Fibroblast of skin of back (primary cell): Measurements from ENCODE around the gene WFDC9.
"Not testable (repeated sequence)": the region's sequence is repeated elsewhere in the genome, so short reads cannot be mapped to it uniquely, and the experiment has no call there.

ENCODE experiments used
- DNase-seq: peaks from one replicate; pipeline ENCODE4 v3.0.0-alpha.2; 2013

WFDC9 gene

DNA sequence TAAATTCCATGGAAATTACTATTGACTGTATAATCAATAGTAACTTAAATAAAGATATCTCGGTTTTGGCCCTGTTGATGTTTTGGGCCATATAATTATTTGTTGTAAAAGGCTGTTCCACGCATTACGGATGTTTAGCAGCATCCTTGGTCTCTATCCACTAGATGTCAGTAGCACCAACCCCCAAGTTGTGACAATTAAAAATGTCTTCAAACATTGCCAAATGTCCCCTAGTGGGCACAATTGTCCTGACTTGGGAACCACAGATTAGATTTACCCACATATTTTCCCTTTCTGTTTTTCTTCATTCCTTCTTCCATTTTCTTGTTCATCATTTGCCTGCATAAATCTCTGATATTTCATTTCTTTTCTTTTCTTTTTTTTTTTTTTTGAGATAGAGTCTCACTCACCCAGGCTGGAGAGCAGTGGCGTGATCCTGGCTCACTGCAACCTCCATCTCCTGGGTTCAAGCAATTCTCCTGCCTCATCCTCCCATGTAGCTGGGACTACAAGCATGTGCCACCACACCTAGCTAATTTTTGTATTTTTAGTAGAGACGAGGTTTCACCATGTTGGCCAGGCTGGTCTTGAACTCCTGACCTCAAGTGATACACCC is 38.4 kb downstream of the WFDC9 start:
- DNase-seq: peak; percentile 68

DNA sequence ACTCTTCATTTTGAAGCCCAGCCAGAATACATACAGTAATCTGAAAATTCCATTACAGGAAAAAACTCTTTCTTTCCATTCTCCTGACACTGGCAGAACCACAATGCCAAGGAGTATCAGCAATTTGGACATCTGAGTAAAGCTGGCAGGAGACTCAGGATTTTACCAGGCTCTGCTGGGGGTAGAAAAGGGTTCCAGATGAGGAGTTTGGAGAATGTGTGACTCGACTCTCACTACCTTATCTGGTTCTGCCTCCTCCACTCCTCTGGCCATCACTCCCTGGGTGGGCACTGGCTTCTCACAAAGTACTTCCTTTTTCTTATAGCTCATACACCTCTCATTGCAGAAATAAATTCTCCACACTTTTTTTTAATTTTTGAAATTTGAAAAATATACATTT is 41.4 kb downstream of the WFDC9 start:
- peak; percentile 9 for DNase-seq

DNA sequence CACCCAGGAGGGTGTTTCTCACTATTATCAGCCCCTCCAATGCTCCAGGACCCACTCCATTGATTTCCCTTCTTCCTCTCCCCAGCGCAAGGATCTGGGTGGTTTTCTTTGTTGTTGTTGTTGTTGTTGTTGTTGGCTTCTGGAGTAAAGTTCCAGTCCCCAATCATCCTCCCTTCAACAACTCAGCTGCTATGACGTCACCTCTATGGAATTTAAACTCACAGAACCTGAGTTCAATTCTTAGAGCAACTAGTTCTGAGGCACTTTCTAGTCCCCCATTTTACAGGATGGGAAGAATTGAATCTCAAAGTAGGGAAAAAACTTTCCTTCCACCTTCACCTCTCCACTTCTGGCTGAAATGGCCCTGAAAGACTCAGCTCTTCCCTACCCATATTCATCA is 42.3 kb downstream of the WFDC9 start:
- DNase-seq: peak; percentile 5

DNA sequence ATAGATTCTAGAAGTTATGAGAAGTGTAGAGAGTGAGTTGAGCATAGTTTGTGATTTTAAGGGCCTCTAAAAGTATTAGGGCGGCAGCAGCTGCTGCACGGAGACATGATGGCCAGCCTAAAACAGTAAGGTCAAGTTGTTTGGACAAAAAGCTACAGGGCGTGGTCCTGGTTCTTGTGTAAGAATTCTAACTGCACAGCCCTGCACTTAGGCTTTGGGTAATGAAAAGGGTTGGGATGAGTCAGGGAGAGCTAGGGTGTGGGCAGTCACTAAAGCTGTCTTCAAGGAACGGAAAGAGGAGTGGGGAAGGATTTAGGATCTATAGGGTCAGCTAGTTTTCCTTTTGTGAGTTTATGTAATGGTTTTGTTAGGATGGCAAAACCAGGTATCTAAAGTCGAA is 45.1 kb downstream of the WFDC9 start:
- not testable (repeated sequence) for DNase-seq

DNA sequence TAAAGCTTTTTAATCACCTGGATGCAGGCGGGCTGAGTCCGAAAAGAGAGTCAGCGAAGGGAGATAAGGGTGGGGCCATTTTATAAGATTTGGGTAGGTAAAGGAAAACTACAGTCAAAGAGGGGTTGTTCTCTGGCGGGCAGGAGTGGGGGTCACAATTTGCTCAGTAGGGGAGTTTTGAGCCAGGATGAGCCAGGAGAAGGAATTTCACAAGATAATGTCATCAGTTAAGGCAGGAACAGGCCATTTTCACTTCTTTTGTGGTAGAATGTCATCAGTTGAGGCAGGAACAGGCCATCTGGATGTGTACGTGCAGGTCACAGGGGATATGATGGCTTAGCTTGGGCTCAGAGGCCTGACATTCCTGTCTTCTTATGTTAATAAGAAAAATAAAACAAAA is 46.8 kb downstream of the WFDC9 start:
- DNase-seq: not testable (repeated sequence)

DNA sequence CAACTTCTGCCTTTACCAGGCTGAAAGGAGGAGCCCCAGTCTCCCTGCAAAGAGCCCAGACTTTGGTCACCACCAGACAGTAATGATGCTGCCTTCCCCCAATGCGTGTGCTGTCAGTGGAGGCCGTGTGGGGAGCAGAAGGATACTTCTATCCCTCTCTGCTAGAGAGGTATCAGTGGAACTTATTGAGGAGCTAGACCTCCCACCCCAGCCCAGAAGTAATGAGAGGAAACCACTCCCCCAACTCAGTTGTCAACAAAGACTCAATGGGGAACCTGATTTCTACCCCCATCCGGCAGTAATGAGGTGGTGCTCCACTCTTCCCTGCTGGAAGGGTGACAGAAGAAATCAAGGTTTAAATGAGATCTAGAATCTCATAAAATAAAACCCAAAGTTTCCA is 47.6 kb downstream of the WFDC9 start:
- no peak for DNase-seq

DNA sequence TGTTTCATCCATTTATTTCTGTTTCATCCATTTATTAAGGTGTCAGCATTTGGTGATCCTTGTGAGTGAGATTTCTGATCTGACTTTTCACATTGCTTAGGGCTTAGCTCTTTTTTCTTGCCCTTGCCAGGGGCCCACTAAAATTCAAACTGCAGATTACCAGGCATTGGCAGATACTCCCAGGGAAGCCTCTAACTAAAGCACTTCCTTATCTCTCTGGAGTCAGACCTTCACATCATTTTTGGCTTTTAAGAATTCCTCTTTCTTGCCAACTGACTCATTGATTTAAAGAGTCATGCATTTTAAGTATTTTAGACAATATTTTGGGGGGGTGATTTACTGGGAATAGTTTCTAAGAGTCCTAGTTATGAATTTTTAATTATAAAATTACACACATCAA is 49.4 kb downstream of the WFDC9 start:
- peak; percentile 2 for DNase-seq

DNA sequence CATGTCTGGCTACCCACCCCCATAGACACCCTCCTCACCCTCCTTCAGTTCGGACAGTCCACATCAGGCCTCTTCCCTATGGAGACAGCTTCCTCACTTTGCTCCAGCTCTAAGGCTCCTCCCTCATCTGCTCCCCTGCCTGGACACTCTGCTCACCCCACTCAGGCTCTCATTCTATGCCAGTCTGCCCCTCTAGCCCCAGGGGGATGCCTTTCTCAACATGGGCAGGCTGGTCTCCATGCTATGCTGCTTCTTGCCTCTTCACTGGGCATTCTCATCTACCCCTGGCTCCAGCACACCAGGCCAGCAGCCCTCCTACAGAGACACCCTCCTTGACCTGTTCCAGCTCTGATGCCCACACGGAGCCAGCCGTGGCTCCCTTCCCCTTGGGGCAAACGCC is 51.9 kb downstream of the WFDC9 start, which contains the start of gene WFDC8:
TSS of gene WFDC8 (minus strand) at position 101 of the 400 bp plus-strand sequence. CDS start at position 64, 37 bp downstream.
- no peak for DNase-seq

DNA sequence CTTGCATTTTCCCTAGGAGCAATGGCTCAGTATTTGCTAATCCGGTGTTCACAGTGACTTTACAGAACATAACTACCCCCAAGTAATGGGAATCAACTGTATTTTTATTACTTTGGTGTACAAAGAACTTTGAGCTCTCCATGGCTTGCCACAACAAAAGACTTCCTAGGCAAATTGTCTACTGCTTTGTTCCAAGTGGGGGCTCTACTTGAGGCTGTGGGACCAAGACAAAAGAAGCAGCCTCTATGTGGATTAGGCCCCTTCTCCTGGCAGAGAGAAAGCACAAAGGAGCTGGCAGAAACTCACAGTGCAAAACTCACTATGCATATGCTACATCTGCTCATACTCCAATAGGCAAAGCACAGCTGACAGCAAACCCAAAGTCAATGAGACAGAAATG is 52.9 kb downstream of the WFDC9 start:
- DNase-seq: no peak

DNA sequence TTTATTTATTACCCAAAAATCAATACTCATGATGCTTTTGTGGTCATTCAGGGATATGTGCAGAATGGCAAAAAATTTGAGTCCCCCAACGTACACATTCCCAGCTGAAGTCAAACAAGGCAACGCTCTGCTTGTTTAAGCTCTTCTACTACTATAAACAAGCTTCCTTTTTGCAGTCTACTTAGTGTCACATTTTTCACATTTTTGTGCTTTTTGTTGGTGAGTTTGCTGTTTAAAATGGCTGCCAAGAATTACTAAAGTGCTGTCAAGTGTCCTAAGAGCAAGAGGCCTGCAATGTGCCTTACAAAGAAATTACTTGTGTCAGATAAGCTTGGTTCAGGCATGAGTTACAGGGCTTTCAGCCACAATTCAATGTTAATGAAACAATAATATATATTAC is 54.1 kb downstream of the WFDC9 start:
- DNase-seq: peak; percentile 44

DNA sequence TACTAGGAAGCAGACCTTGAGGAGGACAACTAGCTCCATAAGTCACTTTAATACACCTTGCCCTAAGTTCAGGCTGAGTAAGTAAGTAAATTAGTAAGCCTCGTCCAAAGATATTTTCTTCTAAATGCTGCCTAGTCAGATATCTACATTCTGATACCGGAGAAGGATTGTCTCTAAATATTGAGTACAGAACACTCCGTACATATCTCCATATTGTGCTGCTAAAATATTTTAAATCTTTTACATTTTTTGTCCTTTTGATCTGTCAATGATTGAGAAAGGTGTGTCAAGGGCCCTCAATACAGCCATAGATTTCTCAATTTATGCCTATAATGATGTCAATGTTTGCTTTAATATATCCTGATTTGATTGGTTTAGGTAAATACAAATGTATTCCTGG is 55.2 kb downstream of the WFDC9 start:
- no peak for DNase-seq

DNA sequence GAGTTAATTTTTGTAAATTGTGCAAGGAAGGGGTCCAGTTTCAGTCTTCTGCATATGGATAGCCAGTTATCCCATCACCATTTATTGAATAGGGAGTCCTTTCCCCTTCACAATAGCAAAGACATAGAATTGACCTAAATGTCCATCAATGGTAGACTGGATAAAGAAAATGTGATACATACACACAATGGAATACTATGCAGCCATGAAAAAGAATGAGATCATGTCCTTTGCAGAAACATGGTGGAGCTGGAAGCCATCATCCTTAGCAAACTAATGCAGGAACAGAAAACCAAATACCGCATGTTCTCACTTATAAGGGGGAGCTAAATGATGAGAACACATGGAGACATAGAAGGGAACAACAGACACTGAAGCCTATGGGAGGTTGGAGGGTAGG is 61.4 kb downstream of the WFDC9 start:
- not testable (repeated sequence) for DNase-seq

DNA sequence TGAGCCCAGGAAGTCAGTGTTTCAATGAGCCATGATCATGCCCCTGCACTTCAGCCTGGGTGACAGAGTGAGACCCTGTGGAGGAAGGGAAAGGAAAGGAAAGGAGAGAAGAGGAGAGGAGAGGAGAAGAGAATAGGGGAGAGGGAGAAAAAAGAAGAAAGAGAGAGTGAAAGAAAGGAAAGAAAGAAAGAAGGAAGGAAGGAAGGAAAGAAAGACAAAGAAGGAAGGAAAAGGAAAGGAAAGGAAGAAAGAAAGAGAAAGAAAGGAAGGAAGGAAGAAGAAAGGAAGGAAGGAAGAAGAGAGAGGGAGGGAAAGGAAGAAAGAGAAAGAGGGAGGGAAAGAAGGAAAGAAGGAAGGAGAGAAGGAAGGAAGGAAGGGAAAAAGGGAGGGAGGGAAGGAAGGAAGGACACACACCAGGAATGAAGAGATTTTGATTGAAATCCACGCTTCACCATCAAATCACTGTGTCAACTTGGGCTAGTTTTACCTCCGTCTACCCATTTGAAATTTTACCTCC is 66.3 kb downstream of the WFDC9 start:
- DNase-seq: no peak
